MCF 10A (cell line): Measurements from ENCODE around the gene NUP50. TPM values are rescaled to one million over a fixed set of nuclear protein-coding genes. Genes with fewer than 3 reads are reported as not detected.

ENCODE experiments used
- BruUV-seq: library from RNA; stranded (reverse); fragments of 400-500 nt; replicated peaks from 2 replicates; lab custom pipeline; 2021; lab: Mats Ljungman, UMichigan
- CTCF ChIA-PET: fragments of 300-600 bp; sonication (Branson Sonifier 250); formaldehyde crosslinking; extraction: SDS; loops from one replicate; lab custom pipeline; 2021; ENCODE audit warnings: antibody characterized with exemption, inconsistent platforms; lab: Yijun Ruan, JAX
- POLR2A ChIA-PET: fragments of 300-600, 350-650 bp; sonication (Branson Sonifier 250); formaldehyde crosslinking; extraction: SDS; loops from one replicate; lab custom pipeline; 2020; ENCODE audit warnings: antibody characterized with exemption, inconsistent platforms; lab: Yijun Ruan, JAX
- DNase-seq: peaks from one replicate; pipeline ENCODE4 v3.0.0-alpha.2; 2018; ENCODE audit not compliant: unreplicated experiment
- H3K27ac Mint-ChIP-seq: one replicate; pipeline ENCODE4 v1.8.0; 2022; ENCODE audit warnings: mild to moderate bottlenecking, low read depth, mixed read lengths; ENCODE audit not compliant: unreplicated experiment
- H3K27me3 Mint-ChIP-seq: one replicate; pipeline ENCODE4 v1.8.0; 2022; ENCODE audit warnings: mixed read lengths; ENCODE audit not compliant: insufficient read depth, unreplicated experiment
- H3K36me3 Mint-ChIP-seq: one replicate; pipeline ENCODE4 v1.8.0; 2022; ENCODE audit warnings: mild to moderate bottlenecking, moderate library complexity, mixed read lengths; ENCODE audit not compliant: insufficient read depth, unreplicated experiment
- H3K4me1 Mint-ChIP-seq: one replicate; pipeline ENCODE4 v1.8.0; 2022; ENCODE audit warnings: mixed read lengths; ENCODE audit not compliant: insufficient read depth, unreplicated experiment
- H3K4me3 Mint-ChIP-seq: one replicate; pipeline ENCODE4 v1.8.0; 2022; ENCODE audit warnings: mild to moderate bottlenecking, moderate library complexity, mixed read lengths; ENCODE audit not compliant: unreplicated experiment
- H3K9me3 Mint-ChIP-seq: one replicate; pipeline ENCODE4 v1.8.0; 2022; ENCODE audit warnings: mixed read lengths; ENCODE audit not compliant: unreplicated experiment
- intact Hi-C: fragments of 100-400 bp; cut with micrococcal nuclease; formaldehyde crosslinking; loops from 2 replicates; pipeline ENCODE4 v1.14.1; 2022
- total RNA-seq: library from RNA; stranded (reverse); gene quantifications from 2 replicates; pipeline ENCODE4 v1.2.3, GENCODE V29; 2022
- TF ChIP-seq, protein P1 (sequence below): fragments of 200-600 bp; IDR thresholded peaks from one replicate; pipeline ENCODE4 v1.8.0; 2022; ENCODE audit warnings: antibody characterized with exemption, mild to moderate bottlenecking; ENCODE audit not compliant: unreplicated experiment

NUP50 gene
- total RNA-seq, 1 experiment from 2014 or later: 70.3 TPM

DNA sequence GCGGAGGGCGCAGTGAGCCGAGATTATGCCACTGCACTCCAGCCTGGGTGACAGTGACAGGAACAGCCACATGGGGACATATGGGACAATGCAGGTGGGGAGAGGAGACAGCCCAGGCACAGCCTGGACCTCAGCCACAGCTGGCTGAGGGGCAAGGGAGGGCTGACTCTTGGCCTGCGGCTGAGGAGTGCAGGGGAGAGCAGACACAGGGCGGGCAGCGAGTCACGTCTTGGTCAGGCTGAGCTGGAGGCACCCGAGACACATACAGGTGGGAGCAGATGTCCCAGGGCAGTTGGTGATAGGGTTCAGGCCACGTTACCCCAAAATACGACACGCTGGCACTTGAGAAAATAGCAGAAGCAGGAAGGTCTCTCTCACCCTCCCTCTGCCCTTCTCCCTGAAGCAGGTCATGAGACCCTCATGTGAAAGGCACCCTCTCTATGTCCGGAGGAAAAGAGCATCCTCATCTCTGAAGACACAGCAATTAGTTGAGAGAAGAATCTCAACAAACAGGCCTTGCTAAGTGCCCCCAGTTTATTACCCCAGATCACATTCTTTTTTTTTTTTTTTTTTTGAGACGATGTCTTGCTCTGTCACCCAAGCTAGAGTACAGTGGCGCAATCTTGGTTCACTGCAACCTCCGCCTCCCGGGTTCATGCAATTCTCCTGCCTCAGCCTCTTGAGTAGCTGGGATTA is 66.4 kb downstream of the NUP50 start:
- intact Hi-C loops: no loop called here
- TF ChIP-seq, protein P1, sequence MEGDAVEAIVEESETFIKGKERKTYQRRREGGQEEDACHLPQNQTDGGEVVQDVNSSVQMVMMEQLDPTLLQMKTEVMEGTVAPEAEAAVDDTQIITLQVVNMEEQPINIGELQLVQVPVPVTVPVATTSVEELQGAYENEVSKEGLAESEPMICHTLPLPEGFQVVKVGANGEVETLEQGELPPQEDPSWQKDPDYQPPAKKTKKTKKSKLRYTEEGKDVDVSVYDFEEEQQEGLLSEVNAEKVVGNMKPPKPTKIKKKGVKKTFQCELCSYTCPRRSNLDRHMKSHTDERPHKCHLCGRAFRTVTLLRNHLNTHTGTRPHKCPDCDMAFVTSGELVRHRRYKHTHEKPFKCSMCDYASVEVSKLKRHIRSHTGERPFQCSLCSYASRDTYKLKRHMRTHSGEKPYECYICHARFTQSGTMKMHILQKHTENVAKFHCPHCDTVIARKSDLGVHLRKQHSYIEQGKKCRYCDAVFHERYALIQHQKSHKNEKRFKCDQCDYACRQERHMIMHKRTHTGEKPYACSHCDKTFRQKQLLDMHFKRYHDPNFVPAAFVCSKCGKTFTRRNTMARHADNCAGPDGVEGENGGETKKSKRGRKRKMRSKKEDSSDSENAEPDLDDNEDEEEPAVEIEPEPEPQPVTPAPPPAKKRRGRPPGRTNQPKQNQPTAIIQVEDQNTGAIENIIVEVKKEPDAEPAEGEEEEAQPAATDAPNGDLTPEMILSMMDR: no peak
- H3K4me1 Mint-ChIP-seq: peaks cover 30% of the 10 kb centered on the region
- no peaks in the 10 kb centered on the region for H3K27me3 Mint-ChIP-seq
- H3K36me3 Mint-ChIP-seq: no peaks in the 10 kb centered on the region
- no TSS peak for BruUV-seq
- ChIA-PET CTCF (no interaction called here), POLR2A (interaction anchor here (1.0 to 2.9 kb wide), 3 partner anchors 9 to 67 kb away, joined by 3 to 9 read pairs (median 4); partner anchors contain the start of gene NUP50)
- H3K4me3 Mint-ChIP-seq: no peak overlapping the region
- DNase-seq: no peak
- H3K27ac Mint-ChIP-seq: peak overlapping the region; percentile 68
- no peaks in the 10 kb centered on the region for H3K9me3 Mint-ChIP-seq

DNA sequence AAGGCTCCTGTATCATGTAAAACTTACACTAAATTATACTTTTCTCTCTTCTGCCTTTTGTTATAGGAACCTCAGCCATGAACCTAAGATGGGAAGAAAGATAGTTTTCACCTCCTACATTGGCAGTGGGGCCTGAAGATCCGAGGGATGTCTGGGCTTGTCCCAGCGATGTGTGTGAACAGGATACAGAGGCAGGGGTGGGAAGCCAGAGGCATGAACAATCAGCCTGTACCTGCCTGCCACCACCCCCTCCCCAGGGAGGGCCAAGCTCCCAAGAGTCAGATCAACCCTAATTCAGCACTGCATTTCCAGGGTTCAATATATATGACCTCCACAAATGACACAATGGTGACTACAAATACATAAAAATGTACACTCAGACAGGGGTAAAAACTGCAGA is 67.6 kb downstream of the NUP50 start:
- intact Hi-C loops: no loop called here
- POLR2A ChIA-PET: interaction anchor here (0.6 to 2.9 kb wide), 6 partner anchors 8 to 211 kb away, joined by 3 to 9 read pairs (median 4); partner anchors contain the start of gene NUP50
- CTCF ChIA-PET: no interaction called here
- H3K36me3 Mint-ChIP-seq: no peaks in the 10 kb centered on the region
- BruUV-seq: no TSS peak
- peaks cover 23% of the 10 kb centered on the region for H3K4me1 Mint-ChIP-seq
- H3K9me3 Mint-ChIP-seq: no peaks in the 10 kb centered on the region
- no peak overlapping the region for H3K4me3 Mint-ChIP-seq
- H3K27ac Mint-ChIP-seq: peak overlapping the region; percentile 68
- no peaks in the 10 kb centered on the region for H3K27me3 Mint-ChIP-seq
- TF ChIP-seq, protein P1: no peak
- DNase-seq: peak; percentile 54

DNA sequence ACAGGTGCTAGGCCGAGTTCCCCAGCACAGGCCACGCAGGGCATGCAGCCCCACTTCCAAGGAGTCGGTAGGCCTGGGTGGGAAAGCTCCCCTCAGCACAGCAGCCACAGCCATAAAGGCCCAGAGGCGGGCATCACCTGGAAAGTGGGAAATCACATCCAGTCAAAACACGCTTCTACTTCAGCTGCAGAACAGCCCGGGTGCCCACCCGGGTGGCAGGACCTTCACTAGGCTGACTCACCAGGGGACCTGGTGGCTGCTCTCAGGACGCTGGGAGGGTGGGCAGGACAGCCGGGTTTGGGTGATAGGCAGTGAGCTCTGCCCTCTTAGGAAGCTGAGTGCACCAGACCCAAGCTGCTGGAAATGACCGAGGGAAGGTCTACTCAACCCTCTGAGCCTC is 69.7 kb downstream of the NUP50 start:
- Mint-ChIP-seq H3K9me3 (no peaks in the 10 kb centered on the region), H3K4me3 (no peak overlapping the region), H3K27me3 (no peaks in the 10 kb centered on the region), H3K27ac (peak overlapping the region; percentile 27), H3K4me1 (peaks cover 12% of the 10 kb centered on the region), H3K36me3 (no peaks in the 10 kb centered on the region)
- POLR2A ChIA-PET: interaction anchor here (1.4 kb wide), 1 partner anchor 13 kb away, joined by 7 read pairs; no protein-coding TSS in a partner anchor
- BruUV-seq: no TSS peak
- intact Hi-C loops: no loop called here
- TF ChIP-seq, protein P1: no peak
- CTCF ChIA-PET: interaction anchor here (0.5 to 0.6 kb wide), 2 partner anchors 282 to 1085 kb away, joined by 3 read pairs; no protein-coding TSS in a partner anchor
- no peak for DNase-seq

DNA sequence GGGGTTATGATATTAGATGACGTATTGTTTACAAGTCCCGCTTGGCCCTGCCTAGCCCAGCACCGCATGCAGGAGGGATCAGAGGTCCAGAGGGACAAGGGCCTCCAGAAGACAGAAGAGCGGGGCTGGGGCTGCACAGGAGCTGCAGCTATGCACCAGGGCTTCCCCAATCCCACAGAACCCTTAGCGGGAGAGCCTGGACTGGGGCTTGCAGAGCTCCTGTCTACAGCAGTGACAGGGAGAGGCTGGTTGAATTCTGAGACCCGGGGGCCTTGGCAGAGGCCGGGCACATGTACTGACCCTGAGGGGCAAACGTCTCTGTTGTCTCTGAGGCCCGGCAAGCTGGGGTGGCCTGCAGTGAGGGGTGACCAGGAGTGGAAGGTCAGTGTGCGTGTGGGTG is 70.1 kb downstream of the NUP50 start:
- H3K27ac Mint-ChIP-seq: no peak overlapping the region
- no peaks in the 10 kb centered on the region for H3K9me3 Mint-ChIP-seq
- H3K36me3 Mint-ChIP-seq: peaks cover under 1% of the 10 kb centered on the region
- H3K4me3 Mint-ChIP-seq: no peak overlapping the region
- intact Hi-C loops: no loop called here
- DNase-seq: no peak
- ChIA-PET POLR2A (interaction anchor here (1.0 to 1.5 kb wide), 3 partner anchors 12 to 70 kb away, joined by 5 to 7 read pairs (median 6); partner anchors contain the start of gene NUP50), CTCF (interaction anchor here (0.6 to 0.7 kb wide), 2 partner anchors 282 to 1980 kb away, joined by 3 read pairs; no protein-coding TSS in a partner anchor)
- TF ChIP-seq, protein P1: no peak
- H3K27me3 Mint-ChIP-seq: no peaks in the 10 kb centered on the region
- H3K4me1 Mint-ChIP-seq: peaks cover 12% of the 10 kb centered on the region
- no TSS peak for BruUV-seq
